GM23248 (cell line): ENCODE results near the gene TEX47. TPM values are rescaled to one million over a fixed set of nuclear protein-coding genes. Genes with fewer than 3 reads are reported as not detected.

Experiments
- DNase-seq: peaks from one replicate; pipeline ENCODE4 v3.0.0-alpha.2; 2015
- H2AFZ ChIP-seq: fragments of 200-600 bp; sonication (generic); 2 replicates; pipeline ENCODE4 v1.6.1; 2016; ENCODE audit warnings: antibody characterized with exemption
- H3F3A ChIP-seq: fragments of 200-600 bp; sonication (generic); 2 replicates; pipeline ENCODE4 v1.6.1; 2016; ENCODE audit warnings: mild to moderate bottlenecking, antibody characterized with exemption, mixed run types; ENCODE audit not compliant: insufficient read depth
- H3K27ac ChIP-seq: fragments of 200-600 bp; sonication (generic); 2 replicates; pipeline ENCODE4 v1.5.1; 2016; ENCODE audit warnings: mild to moderate bottlenecking
- H3K27me3 ChIP-seq: fragments of 200-600 bp; sonication (generic); replicated peaks from 2 replicates; pipeline ENCODE4 v1.6.1; 2016; ENCODE audit warnings: mild to moderate bottlenecking; ENCODE audit not compliant: insufficient read depth
- H3K36me3 ChIP-seq: fragments of 200-600 bp; sonication (generic); 2 replicates; pipeline ENCODE4 v1.6.1; 2016; ENCODE audit warnings: low read depth, mild to moderate bottlenecking
- H3K4me1 ChIP-seq: fragments of 200-600 bp; sonication (generic); 2 replicates; pipeline ENCODE4 v1.6.1; 2016; ENCODE audit warnings: mild to moderate bottlenecking; ENCODE audit not compliant: insufficient read depth
- H3K4me2 ChIP-seq: fragments of 200-600 bp; sonication (generic); one replicate; pipeline ENCODE4 v1.6.1; 2016; ENCODE audit warnings: mild to moderate bottlenecking; ENCODE audit not compliant: unreplicated experiment
- H3K4me3 ChIP-seq: fragments of 200-600 bp; sonication (generic); 2 replicates; pipeline ENCODE4 v1.5.1; 2016; ENCODE audit warnings: mild to moderate bottlenecking
- H3K79me2 ChIP-seq: fragments of 200-600 bp; sonication (generic); 2 replicates; pipeline ENCODE4 v1.6.1; 2016; ENCODE audit warnings: mild to moderate bottlenecking; ENCODE audit not compliant: insufficient read depth
- H3K9ac ChIP-seq: fragments of 200-600 bp; sonication (generic); 2 replicates; pipeline ENCODE4 v1.6.1; 2016; ENCODE audit warnings: mild to moderate bottlenecking
- H3K9me2 ChIP-seq: fragments of 200-600 bp; sonication (generic); 2 replicates; pipeline ENCODE4 v1.6.1; 2016; ENCODE audit warnings: mixed run types, mild to moderate bottlenecking, moderate library complexity; ENCODE audit not compliant: insufficient read depth
- H3K9me3 ChIP-seq: fragments of 200-600 bp; sonication (generic); one replicate; pipeline ENCODE4 v1.6.1; 2017; ENCODE audit warnings: low read depth
- H4K20me1 ChIP-seq: fragments of 200-600 bp; sonication (generic); 2 replicates; pipeline ENCODE4 v1.6.0; 2016; ENCODE audit not compliant: insufficient read depth
- EZH2 ChIP-seq: fragments of 200-600 bp; sonication (generic); IDR thresholded peaks from 2 replicates; pipeline ENCODE4 v1.6.1; 2018; ENCODE audit warnings: antibody characterized with exemption, mild to moderate bottlenecking; ENCODE audit not compliant: insufficient read depth, poor library complexity, severe bottlenecking
- EZH2phosphoT487 ChIP-seq: fragments of 200-600 bp; sonication (generic); IDR thresholded peaks from 2 replicates; pipeline ENCODE4 v1.6.1; 2018; ENCODE audit warnings: antibody characterized with exemption, moderate library complexity, mild to moderate bottlenecking, low read depth; ENCODE audit not compliant: insufficient read depth
- WGBS, 2 experiments: methylation state at CpG; one replicate each; pipeline ENCODE4 v1.1.6; 2015 to 2017; ENCODE audit warnings: low lambda C conversion rate in 2 of 2, low coverage in 1 of 2; ENCODE audit errors: missing lambda C conversion rate in 2 of 2; 5-methylcytosine and 5-hydroxymethylcytosine counted together
- in situ Hi-C: fragments of 300-500 bp; cut with MboI; formaldehyde crosslinking; loops from 2 replicates; pipeline ENCODE4 v1.15.0; 2020
- polyA plus RNA-seq: library from polyadenylated mRNA; unstranded; fragments of >200 nt; fragmentation: Nextera tagmentation; extraction: Ambion mirVana; gene quantifications from 2 replicates; pipeline ENCODE4 v1.2.1, GENCODE V29; 2016
- total RNA-seq: library from RNA; depleted of rRNA; stranded (reverse); fragments of >200 nt; shearing (Covaris generic); gene quantifications from 2 replicates; pipeline ENCODE4 v1.2.3, GENCODE V29; 2014

TEX47 gene
- total and polyA plus RNA-seq, 2 experiments from 2014 or later, result not detected

GRCh38 chr7:88789480-88790064 is 6.0 kb downstream of the TEX47 start:
- Histone ChIP-seq H2AFZ (no peak overlapping the region), H3K9me3 (no peaks in the 10 kb centered on the region), H3K27ac (no peak overlapping the region), H3K36me3 (no peaks in the 10 kb centered on the region), H3K79me2 (no peaks in the 10 kb centered on the region), H3K4me3 (no peak overlapping the region), H3F3A (no peaks in the 10 kb centered on the region), H3K4me1 (no peaks in the 10 kb centered on the region), H3K4me2 (no peak overlapping the region), H3K9ac (no peak overlapping the region), H3K27me3 (no peaks in the 10 kb centered on the region), H3K9me2 (no peaks in the 10 kb centered on the region), H4K20me1 (no peaks in the 10 kb centered on the region)
- peak; percentile 42 for DNase-seq
- in situ Hi-C loops, result no loop called here
- TF ChIP-seq EZH2 (no peak), EZH2phosphoT487 (no peak)
- WGBS, 2 experiments, result 42 to 44% methylated on average over 2 of the region's 2 CpGs

- no peak overlapping the region for H3K27ac ChIP-seq
- no peak for DNase-seq
- no peak overlapping the region for H3K4me3 ChIP-seq
- H3F3A ChIP-seq, result no peaks in the 10 kb centered on the region
- in situ Hi-C loops, result no loop called here
- H3K9me3 ChIP-seq, result no peaks in the 10 kb centered on the region
- H3K36me3 ChIP-seq, result no peaks in the 10 kb centered on the region
- no peaks in the 10 kb centered on the region for H3K27me3 ChIP-seq
- H3K4me1 ChIP-seq, result no peaks in the 10 kb centered on the region
- no peak overlapping the region for H3K4me2 ChIP-seq
- no peaks in the 10 kb centered on the region for H3K9me2 ChIP-seq
- no peaks in the 10 kb centered on the region for H4K20me1 ChIP-seq
- H3K79me2 ChIP-seq, result no peaks in the 10 kb centered on the region
- no peak overlapping the region for H2AFZ ChIP-seq
- no peak for TF ChIP-seq EZH2
- no peak for TF ChIP-seq EZH2phosphoT487
- 40 to 53% methylated on average over 2 of the region's 2 CpGs for WGBS, 2 experiments
- H3K9ac ChIP-seq, result no peak overlapping the region
Observed at GRCh38 chr7:88787777-88788176, 7.8 kb downstream of the TEX47 start.

- TF ChIP-seq EZH2, result no peak
- no peak for TF ChIP-seq EZH2phosphoT487
- no peaks in the 10 kb centered on the region for H3K4me1 ChIP-seq
- H3K4me2 ChIP-seq, result no peak overlapping the region
- H3F3A ChIP-seq, result no peaks in the 10 kb centered on the region
- H3K9ac ChIP-seq, result no peak overlapping the region
- H3K27ac ChIP-seq, result no peak overlapping the region
- H3K27me3 ChIP-seq, result no peaks in the 10 kb centered on the region
- no peak overlapping the region for H3K4me3 ChIP-seq
- H2AFZ ChIP-seq, result no peak overlapping the region
- H3K9me2 ChIP-seq, result no peaks in the 10 kb centered on the region
- no peaks in the 10 kb centered on the region for H3K79me2 ChIP-seq
- H3K9me3 ChIP-seq, result no peaks in the 10 kb centered on the region
- H3K36me3 ChIP-seq, result no peaks in the 10 kb centered on the region
- H4K20me1 ChIP-seq, result no peaks in the 10 kb centered on the region
- in situ Hi-C loops, result no loop called here
- no peak for DNase-seq
Observed at GRCh38 chr7:88775838-88776237, 19.7 kb downstream of the TEX47 start.

- no peaks in the 10 kb centered on the region for H3K9me2 ChIP-seq
- in situ Hi-C loops, result no loop called here
- no peak overlapping the region for H3K9ac ChIP-seq
- no peaks in the 10 kb centered on the region for H3K36me3 ChIP-seq
- no peak overlapping the region for H2AFZ ChIP-seq
- H3F3A ChIP-seq, result no peaks in the 10 kb centered on the region
- no peaks in the 10 kb centered on the region for H3K4me1 ChIP-seq
- TF ChIP-seq EZH2 (no peak), EZH2phosphoT487 (no peak)
- no peak overlapping the region for H3K4me2 ChIP-seq
- no peak for DNase-seq
- H3K4me3 ChIP-seq, result no peak overlapping the region
- H3K9me3 ChIP-seq, result no peaks in the 10 kb centered on the region
- no peaks in the 10 kb centered on the region for H3K27me3 ChIP-seq
- no peaks in the 10 kb centered on the region for H3K79me2 ChIP-seq
- H4K20me1 ChIP-seq, result no peaks in the 10 kb centered on the region
- no peak overlapping the region for H3K27ac ChIP-seq
Observed at GRCh38 chr7:88772776-88773175, 22.8 kb downstream of the TEX47 start.

- no peaks in the 10 kb centered on the region for H3K9me2 ChIP-seq
- no peaks in the 10 kb centered on the region; the same call in 1 of the 2 replicates for H3K27me3 ChIP-seq
- DNase-seq, result no peak
- H3K9ac ChIP-seq, result no peak overlapping the region
- no peaks in the 10 kb centered on the region for H3K36me3 ChIP-seq
- H3K9me3 ChIP-seq, result no peaks in the 10 kb centered on the region
- no peak overlapping the region for H3K27ac ChIP-seq
- H3K4me1 ChIP-seq, result no peaks in the 10 kb centered on the region
- in situ Hi-C loops, result no loop called here
- no peak overlapping the region for H3K4me3 ChIP-seq
- no peaks in the 10 kb centered on the region for H3F3A ChIP-seq
- TF ChIP-seq EZH2 (no peak), EZH2phosphoT487 (no peak)
- H3K4me2 ChIP-seq, result no peak overlapping the region
- no peaks in the 10 kb centered on the region for H4K20me1 ChIP-seq
- WGBS, 2 experiments, result 61 to 67% methylated on average over 1 of the region's 1 CpG
- H3K79me2 ChIP-seq, result no peaks in the 10 kb centered on the region
- H2AFZ ChIP-seq, result no peak overlapping the region
Observed at GRCh38 chr7:88771417-88771816, 24.1 kb downstream of the TEX47 start.
